ENCODE data around the gene DISP2. TPM values are rescaled to one million over a fixed set of nuclear protein-coding genes. Genes with fewer than 3 reads are reported as not detected.

The DISP2 gene
- total and polyA plus RNA-seq, 9 of the 15 experiments (the other 6 are each of a cell fraction or from before 2014, with no cell fraction given): 0.06 to 0.89 (median 0.15) TPM; not detected in 1

GRCh38 chr15:40410476-40410875 lies 52.5 kb downstream of the DISP2 start:
- DNase-seq (ENCODE audit: extremely low read depth in 1 of 4, low spot score in 3 of 4): no peak
- no peaks in the 10 kb centered on the region for H3K9me3 ChIP-seq (replicated peaks; ENCODE audit: control insufficient read depth, insufficient read depth, low read depth, low read length)
- CTCF ChIA-PET (ENCODE audit: low intra/inter-chr PET ratio): no interaction called here
- H3K36me3 ChIP-seq (ENCODE audit: control insufficient read depth, insufficient read depth, low read length): 0 out of 3 replicates have a peak, but pooled peaks cover 3% of the 10 kb centered on the region
- H3K27me3 ChIP-seq (ENCODE audit: control insufficient read depth in 2 of 2, insufficient read depth in 2 of 2, low read length in 2 of 2): no peaks in the 10 kb centered on the region
- H3K79me2 ChIP-seq (ENCODE audit: control insufficient read depth, insufficient read depth, low read length): no peaks in the 10 kb centered on the region
- POLR2A ChIA-PET: interaction anchor here (0.6 to 1.2 kb wide), 3 partner anchors 19 to 403 kb away, joined by 3 to 5 read pairs (median 5); partner anchors contain the start of gene KNSTRN
- H3K9ac ChIP-seq (ENCODE audit: insufficient read depth in 1 of 2, low read depth in 2 of 2, low read length in 2 of 2): no peak overlapping the region
- BruUV-seq (replicated peaks): no TSS peak
- no peak overlapping the region for H2AFZ ChIP-seq (ENCODE audit: low read depth, low read length)
- peaks cover 0 to 6% of the 10 kb centered on the region in 2 experiments; a peak in 1 of 5 replicates for H3K4me1 ChIP-seq (replicated peaks in 1 of 2; ENCODE audit: control insufficient read depth in 2 of 2, insufficient read depth in 2 of 2, low read length in 2 of 2)
- no peaks in the 10 kb centered on the region for H3K9me1 ChIP-seq (ENCODE audit: control insufficient read depth, insufficient read depth, low read length)
- TF ChIP-seq RAD21 (CRISPR knock-in tag; conservative IDR thresholded peaks at IDR 0.05 in 1 of 2, IDR thresholded peaks at IDR 0.05 in 1 of 2) (no peak), ZNF274 (IDR thresholded peaks at IDR 0.05; ENCODE audit: borderline replicate concordance, low read depth, low read length) (no peak), PHB (CRISPR knock-in tag; IDR thresholded peaks at IDR 0.05) (no peak), ESRRA (IDR thresholded peaks at IDR 0.05; ENCODE audit: borderline replicate concordance, low read depth) (no peak), CGGBP1 (CRISPR knock-in tag; IDR thresholded peaks at IDR 0.05) (no peak), ARID4B (CRISPR knock-in tag; IDR thresholded peaks at IDR 0.05) (no peak), ZNF77 (CRISPR knock-in tag; IDR thresholded peaks at IDR 0.05) (no peak), PTBP1 (IDR thresholded peaks at IDR 0.05; ENCODE audit: low read depth, low read length) (no peak)
- TF ChIP-seq, protein P1, sequence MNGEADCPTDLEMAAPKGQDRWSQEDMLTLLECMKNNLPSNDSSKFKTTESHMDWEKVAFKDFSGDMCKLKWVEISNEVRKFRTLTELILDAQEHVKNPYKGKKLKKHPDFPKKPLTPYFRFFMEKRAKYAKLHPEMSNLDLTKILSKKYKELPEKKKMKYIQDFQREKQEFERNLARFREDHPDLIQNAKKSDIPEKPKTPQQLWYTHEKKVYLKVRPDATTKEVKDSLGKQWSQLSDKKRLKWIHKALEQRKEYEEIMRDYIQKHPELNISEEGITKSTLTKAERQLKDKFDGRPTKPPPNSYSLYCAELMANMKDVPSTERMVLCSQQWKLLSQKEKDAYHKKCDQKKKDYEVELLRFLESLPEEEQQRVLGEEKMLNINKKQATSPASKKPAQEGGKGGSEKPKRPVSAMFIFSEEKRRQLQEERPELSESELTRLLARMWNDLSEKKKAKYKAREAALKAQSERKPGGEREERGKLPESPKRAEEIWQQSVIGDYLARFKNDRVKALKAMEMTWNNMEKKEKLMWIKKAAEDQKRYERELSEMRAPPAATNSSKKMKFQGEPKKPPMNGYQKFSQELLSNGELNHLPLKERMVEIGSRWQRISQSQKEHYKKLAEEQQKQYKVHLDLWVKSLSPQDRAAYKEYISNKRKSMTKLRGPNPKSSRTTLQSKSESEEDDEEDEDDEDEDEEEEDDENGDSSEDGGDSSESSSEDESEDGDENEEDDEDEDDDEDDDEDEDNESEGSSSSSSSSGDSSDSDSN (IDR thresholded peaks at IDR 0.05; ENCODE audit: borderline replicate concordance in 1 of 2, low read depth in 2 of 2, low read length in 2 of 2): no peak
- whole genome bisulfite sequencing (ENCODE audit: insufficient coverage, low coverage, missing lambda C conversion rate): 56% methylated on average over 11 of the region's 11 CpGs
- H4K20me1 ChIP-seq (replicated peaks; ENCODE audit: control insufficient read depth, insufficient read depth, low read length): no peaks in the 10 kb centered on the region
- intact Hi-C loops (cut with micrococcal nuclease): no loop called here
- ATAC-seq: no peak
- no peak for FAIRE-seq
- H3K4me3 ChIP-seq: no peak overlapping the region
- H3K27ac ChIP-seq (ENCODE audit: extremely low read depth, low read depth, low read length): no peak overlapping the region
- no peak overlapping the region for H3K4me2 ChIP-seq (ENCODE audit: insufficient read depth, low read length)
- in situ Hi-C loops (cut with MboI): no loop called here

All from K562 (cell line).